T-cell (primary cell): Measurements from ENCODE around the gene KPNA6. TPM values are rescaled to one million over a fixed set of nuclear protein-coding genes. Genes with fewer than 3 reads are reported as not detected.

Experiments
- ATAC-seq, 4 experiments: fragments of 200-7000 bp in 3 of 4; fragments of 150-1000 bp in 1 of 4; cut with Tn5 transposase; replicated peaks in 1 of 4; 1 replicate in 3 of 4; 2 replicates in 1 of 4; pipeline ENCODE4 v1.10.0; 2021; ENCODE audit warnings: moderate library complexity in 3 of 4, mild to moderate bottlenecking in 2 of 4, moderate number of reproducible peaks in 1 of 4
- CTCF ChIA-PET, 2 donors: fragments of 300-600 bp; sonication (Branson Sonifier 250); formaldehyde crosslinking; loops; one replicate each; lab custom pipeline; 2022; ENCODE audit warnings: antibody characterized with exemption in 2 of 2; lab: Charles Lee
- POLR2A ChIA-PET, 2 donors: fragments of 300-600 bp; sonication (Branson Sonifier 250); formaldehyde crosslinking; loops; one replicate each; lab custom pipeline; 2022; ENCODE audit warnings: antibody characterized with exemption in 2 of 2; lab: Charles Lee
- DNase-seq, 35 experiments: peaks; one replicate each; pipeline versions ENCODE4 v3.0.0 to v3.0.0-alpha.2; 2013 to 2023
- H3K27ac ChIP-seq: one replicate; pipeline ENCODE4 v1.5.1; 2013; ENCODE audit warnings: low read length
- H3K27me3 ChIP-seq, 2 experiments: replicated peaks in 1 of 2; 1 replicate in 1 of 2; 2 replicates in 1 of 2; pipeline versions ENCODE4 v1.6.1 to v1.7.0; 2013; ENCODE audit warnings: low read length in 1 of 2, mixed read lengths in 1 of 2; ENCODE audit not compliant: control insufficient read depth in 2 of 2, insufficient read depth in 2 of 2; ENCODE audit errors: extremely low read depth in 1 of 2
- H3K36me3 ChIP-seq, 2 donors: 1 replicate in 1 of 2; 2 replicates in 1 of 2; pipeline versions ENCODE4 v1.6.1 to v1.7.0; 2013; ENCODE audit warnings: low read length in 1 of 2; ENCODE audit not compliant: control insufficient read depth in 2 of 2, insufficient read depth in 1 of 2; ENCODE audit errors: extremely low read depth in 1 of 2
- H3K4me1 ChIP-seq, 2 experiments: 1 replicate in 1 of 2; 2 replicates in 1 of 2; pipeline versions ENCODE4 v1.6.1 to v1.7.0; 2013; ENCODE audit warnings: low read length in 2 of 2, mixed read lengths in 1 of 2; ENCODE audit not compliant: insufficient read depth in 2 of 2, control insufficient read depth in 1 of 2; ENCODE audit errors: extremely low read depth in 1 of 2
- H3K4me3 ChIP-seq, 2 donors: 1 replicate in 1 of 2; 2 replicates in 1 of 2; pipeline versions ENCODE4 v1.5.1 to v1.7.0; 2013; ENCODE audit warnings: mild to moderate bottlenecking in 2 of 2, low read length in 1 of 2, moderate library complexity in 1 of 2; ENCODE audit not compliant: control insufficient read depth in 1 of 2; ENCODE audit errors: extremely low read depth in 1 of 2
- H3K9me3 ChIP-seq: 2 replicates; pipeline ENCODE4 v1.7.0; 2013
- H3K27ac Mint-ChIP-seq, 2 donors: one replicate each; pipeline ENCODE4 v1.8.0; 2020 to 2021; ENCODE audit warnings: mild to moderate bottlenecking in 2 of 2, mixed read lengths in 2 of 2
- H3K27me3 Mint-ChIP-seq, 2 donors: one replicate each; pipeline ENCODE4 v1.8.0; 2021 to 2022; ENCODE audit warnings: mixed read lengths in 2 of 2
- H3K36me3 Mint-ChIP-seq: one replicate; pipeline ENCODE4 v1.8.0; 2021; ENCODE audit warnings: mixed read lengths
- H3K4me1 Mint-ChIP-seq, 3 donors: one replicate each; pipeline ENCODE4 v1.8.0; 2020 to 2022; ENCODE audit warnings: mixed read lengths in 3 of 3, mild to moderate bottlenecking in 1 of 3
- H3K4me3 Mint-ChIP-seq, 3 donors: one replicate each; pipeline ENCODE4 v1.8.0; 2020 to 2022; ENCODE audit warnings: mild to moderate bottlenecking in 3 of 3, mixed read lengths in 3 of 3, moderate library complexity in 3 of 3
- H3K9me3 Mint-ChIP-seq, 3 donors: one replicate each; pipeline ENCODE4 v1.8.0; 2020 to 2022; ENCODE audit warnings: mixed read lengths in 3 of 3
- WGBS: methylation state at CpG from one replicate; pipeline ENCODE4 v1.1.5; 2013; ENCODE audit warnings: missing lambda C conversion rate; ENCODE audit not compliant: insufficient coverage; 5-methylcytosine and 5-hydroxymethylcytosine counted together
- total RNA-seq, 35 experiments: library from RNA in 6 of 35; stranded (reverse) in 6 of 35; fragments of 120-200 nt in 1 of 35; gene quantifications; one replicate each; pipeline versions ENCODE4 v1.2.1 to v1.2.4 and lab custom pipeline; 2013 to 2026

Gene KPNA6
- total RNA-seq, 5 donors from 2014 or later (not counting 1 experiment from before 2014, with no cell fraction given), result 46.2 to 53.6 (median 52.3) TPM

GRCh38 chr1:32223683-32224082, 115.8 kb downstream of the KPNA6 start:
- Mint-ChIP-seq H3K9me3 (no peaks in the 10 kb centered on the region), H3K4me3 (peak overlapping the region; percentile 90 to 96 (median 94)), H3K36me3 (peaks cover 33% of the 10 kb centered on the region), H3K4me1 (peaks cover 24 to 56% (median 50%) of the 10 kb centered on the region in 3 donors), H3K27ac (peak overlapping the region; percentile 66 to 97), H3K27me3 (no peaks in the 10 kb centered on the region)
- POLR2A ChIA-PET, result interaction anchor here (0.6 to 1.2 kb wide), 5 partner anchors 17 to 171 kb away, joined by 3 to 4 read pairs (median 4); partner anchors contain the start of gene BSDC1 (in 1 of the 2)
- no peak overlapping the region for H3K27ac ChIP-seq
- CTCF ChIA-PET, result interaction anchor here in 1 of 2 donors (1.0 kb wide), 1 partner anchor 25 kb away, joined by 4 read pairs; no protein-coding TSS in a partner anchor
- H3K36me3 ChIP-seq, result peaks cover 16 to 47% of the 10 kb centered on the region in 2 donors
- H3K27me3 ChIP-seq, result no peaks in the 10 kb centered on the region
- H3K4me1 ChIP-seq, result peaks cover 21 to 33% of the 10 kb centered on the region in 2 experiments
- no peak for ATAC-seq
- H3K4me3 ChIP-seq, result no peak overlapping the region
- no peaks in the 10 kb centered on the region for H3K9me3 ChIP-seq
- 93% methylated on average over 3 of the region's 3 CpGs for WGBS
- DNase-seq, result no peak

GRCh38 chr1:32224285-32224684, 116.4 kb downstream of the KPNA6 start:
- DNase-seq (no peak), ATAC-seq (no peak)
- H3K36me3 ChIP-seq, result peaks cover 16 to 51% of the 10 kb centered on the region in 2 donors

More at GRCh38 chr1:32224285-32224684, 116.4 kb downstream of the KPNA6 start:
- Mint-ChIP-seq H3K9me3 (no peaks in the 10 kb centered on the region), H3K27ac (peak overlapping the region; percentile 48 to 66), H3K27me3 (no peaks in the 10 kb centered on the region), H3K4me3 (peak overlapping the region; percentile 64 to 94 (median 90)), H3K4me1 (peaks cover 24 to 56% (median 50%) of the 10 kb centered on the region in 3 donors), H3K36me3 (peaks cover 34% of the 10 kb centered on the region)
- no peaks in the 10 kb centered on the region for H3K27me3 ChIP-seq
- ChIA-PET POLR2A (no interaction called here), CTCF (interaction anchor here in 1 of 2 donors (0.7 kb wide), 1 partner anchor 9 kb away, joined by 3 read pairs; no protein-coding TSS in a partner anchor)
- H3K4me3 ChIP-seq, result no peak overlapping the region
- no peak overlapping the region for H3K27ac ChIP-seq
- no peaks in the 10 kb centered on the region for H3K9me3 ChIP-seq
- peaks cover 21 to 33% of the 10 kb centered on the region in 2 experiments for H3K4me1 ChIP-seq
- WGBS, result 93% methylated on average over 3 of the region's 4 CpGs

Other genes with a start within 250 kb of the KPNA6 start
- gene PTP4A2, start 169.7 kb upstream of the KPNA6 start, total RNA-seq, result 100 to 1,000 TPM; 187 to 341 (median 224) TPM
- gene KHDRBS1, start 94.2 kb upstream of the KPNA6 start, total RNA-seq, result 100 to 1,000 TPM in 3 of 5 donors, 10 to 100 TPM in 2; 98.9 to 115 (median 111) TPM
- 10 to 100 TPM; 14.5 to 28.1 (median 24.5) TPM for gene TMEM39B, start 35.1 kb upstream of the KPNA6 start, total RNA-seq
- 10 to 100 TPM; 25.3 to 47.7 (median 43.8) TPM for gene TXLNA, start 71.6 kb downstream of the KPNA6 start, total RNA-seq
- gene CCDC28B, start 92.5 kb downstream of the KPNA6 start, total RNA-seq, result 1 to 10 TPM; 6.5 to 9.0 (median 6.8) TPM
- gene IQCC, start 97.6 kb downstream of the KPNA6 start, total RNA-seq, result 1 to 10 TPM; 1.3 to 3.6 (median 2.3) TPM
- gene DCDC2B, start 101.0 kb downstream of the KPNA6 start, total RNA-seq, result under 1 TPM in 1 of 5 donors, not detected in 4; 0.18 TPM
- gene TMEM234, start 114.3 kb downstream of the KPNA6 start, total RNA-seq, result 10 to 100 TPM; 14.0 to 29.6 (median 26.0) TPM
- gene EIF3I, start 114.4 kb downstream of the KPNA6 start, total RNA-seq, result 100 to 1,000 TPM in 2 of 5 donors, 10 to 100 TPM in 3; 94.9 to 117 (median 98.4) TPM
- gene FAM167B, start 139.2 kb downstream of the KPNA6 start, total RNA-seq, result 1 to 10 TPM in 1 of 5 donors, under 1 TPM in 4; 0.65 to 1.0 (median 0.95) TPM
- gene LCK, start 143.2 kb downstream of the KPNA6 start, total RNA-seq, result 100 to 1,000 TPM; 341 to 489 (median 428) TPM
- 100 to 1,000 TPM; 117 to 153 (median 142) TPM for gene HDAC1, start 184.0 kb downstream of the KPNA6 start, total RNA-seq
- gene MARCKSL1, start 228.2 kb downstream of the KPNA6 start, total RNA-seq, result 10 to 100 TPM; 28.1 to 46.5 (median 41.4) TPM